B cell (primary cell): ENCODE results near the gene CMIP. TPM values are rescaled to one million over a fixed set of nuclear protein-coding genes. Genes with fewer than 3 reads are reported as not detected.

Source experiments
- ATAC-seq: fragments of 200-7000 bp; cut with Tn5 transposase; one replicate; pipeline ENCODE4 v1.10.0; 2021; ENCODE audit warnings: low read depth, mild to moderate bottlenecking, moderate number of reproducible peaks, moderate library complexity
- CTCF ChIA-PET: fragments of 350-600 bp; sonication (Branson Sonifier 250); formaldehyde crosslinking; loops from one replicate; lab custom pipeline; 2021; ENCODE audit warnings: antibody characterized with exemption, inconsistent platforms; lab: Charles Lee
- POLR2A ChIA-PET: fragments of 350-600 bp; sonication (Branson Sonifier 250); formaldehyde crosslinking; loops from one replicate; lab custom pipeline; 2021; ENCODE audit warnings: antibody characterized with exemption; lab: Charles Lee
- DNase-seq: peaks from one replicate; pipeline ENCODE4 v3.0.0; 2013
- H2AFZ ChIP-seq: 2 replicates; pipeline ENCODE4 v1.6.1; 2012; ENCODE audit warnings: mild to moderate bottlenecking, low read depth, low read length; ENCODE audit not compliant: insufficient read depth, poor library complexity, severe bottlenecking
- H3K27ac ChIP-seq, 2 donors: 1 replicate in 1 of 2; 2 replicates in 1 of 2; pipeline ENCODE4 v1.5.1; 2012 to 2013; ENCODE audit warnings: low read length in 2 of 2, mild to moderate bottlenecking in 2 of 2, moderate library complexity in 1 of 2
- H3K27me3 ChIP-seq, 4 experiments: fragments of 200-600 bp in 1 of 4; sonication (generic) in 1 of 4; replicated peaks in 1 of 4; 1 replicate in 2 of 4; 2 replicates in 2 of 4; pipeline versions ENCODE4 v1.6.1 to v1.7.0; 2013 to 2016; ENCODE audit warnings: low read length in 3 of 4, mild to moderate bottlenecking in 2 of 4, mixed read lengths in 1 of 4, moderate library complexity in 1 of 4; ENCODE audit not compliant: insufficient read depth in 4 of 4, control insufficient read depth in 3 of 4; ENCODE audit errors: control extremely low read depth in 1 of 4
- H3K36me3 ChIP-seq, 2 experiments: replicated peaks in 1 of 2; 1 replicate in 1 of 2; 2 replicates in 1 of 2; pipeline versions ENCODE4 v1.6.1 to v1.7.1; 2013; ENCODE audit warnings: low read length in 1 of 2; ENCODE audit not compliant: insufficient read depth in 2 of 2, control insufficient read depth in 1 of 2; ENCODE audit errors: control extremely low read depth in 1 of 2, extremely low read depth in 1 of 2
- H3K4me1 ChIP-seq, 2 donors: fragments of 200-600 bp in 1 of 2; sonication (generic) in 1 of 2; 1 replicate in 1 of 2; 2 replicates in 1 of 2; pipeline versions ENCODE4 v1.5.1 to v1.6.1; 2013 to 2017; ENCODE audit warnings: low read length in 2 of 2; ENCODE audit not compliant: control insufficient read depth in 2 of 2, insufficient read depth in 2 of 2
- H3K4me2 ChIP-seq: replicated peaks from 2 replicates; pipeline ENCODE3; 2012; ENCODE audit warnings: mild to moderate bottlenecking, low read depth, low read length; ENCODE audit not compliant: poor library complexity, severe bottlenecking
- H3K4me3 ChIP-seq, 5 experiments: fragments of 200-600 bp in 1 of 5; sonication (generic) in 1 of 5; 1 replicate in 3 of 5; 2 replicates in 2 of 5; pipeline versions ENCODE4 v1.5.1 to v1.7.0; 2011 to 2016; ENCODE audit warnings: low read length in 4 of 5, mild to moderate bottlenecking in 4 of 5, low read depth in 2 of 5, control low read depth in 1 of 5, moderate library complexity in 1 of 5; ENCODE audit not compliant: insufficient read depth in 1 of 5; ENCODE audit errors: control extremely low read depth in 1 of 5, extremely low read depth in 1 of 5
- H3K79me2 ChIP-seq: fragments of 200-600 bp; sonication (generic); one replicate; pipeline ENCODE4 v1.6.0; 2016; ENCODE audit warnings: low read length; ENCODE audit not compliant: control insufficient read depth, insufficient read depth
- H3K9ac ChIP-seq: fragments of 200-600 bp; sonication (generic); 2 replicates; pipeline ENCODE4 v1.6.1; 2017; ENCODE audit warnings: mild to moderate bottlenecking, low read length, moderate library complexity
- H3K9me3 ChIP-seq, 3 donors: one replicate each; pipeline versions ENCODE4 v1.6.1 to v1.7.1; 2013; ENCODE audit warnings: low read length in 2 of 3; ENCODE audit not compliant: control insufficient read depth in 2 of 3, insufficient read depth in 1 of 3; ENCODE audit errors: control extremely low read depth in 1 of 3
- H4K20me1 ChIP-seq: 2 replicates; pipeline ENCODE4 v1.6.0; 2012; ENCODE audit warnings: mild to moderate bottlenecking, low read length; ENCODE audit not compliant: insufficient read depth, control insufficient read depth, poor library complexity, severe bottlenecking
- H3K27ac Mint-ChIP-seq: one replicate; pipeline ENCODE4 v1.8.0; 2021; ENCODE audit warnings: mixed read lengths
- H3K27me3 Mint-ChIP-seq: one replicate; pipeline ENCODE4 v1.8.0; 2021; ENCODE audit warnings: mixed read lengths
- H3K4me1 Mint-ChIP-seq: one replicate; pipeline ENCODE4 v1.8.0; 2021; ENCODE audit warnings: mixed read lengths
- H3K4me3 Mint-ChIP-seq: one replicate; pipeline ENCODE4 v1.8.0; 2021; ENCODE audit warnings: mixed read lengths
- H3K9me3 Mint-ChIP-seq: one replicate; pipeline ENCODE4 v1.8.0; 2022; ENCODE audit warnings: mixed read lengths; ENCODE audit not compliant: insufficient read depth
- CTCF ChIP-seq: fragments of 200-600 bp; IDR thresholded peaks from one replicate; pipeline ENCODE4 v1.8.0; 2022; ENCODE audit warnings: antibody characterized with exemption, mild to moderate bottlenecking
- EZH2 ChIP-seq: IDR thresholded peaks from 2 replicates; pipeline ENCODE4 v1.6.1; 2012; ENCODE audit warnings: borderline replicate concordance, low read depth, mild to moderate bottlenecking, moderate library complexity, low read length; ENCODE audit not compliant: insufficient read depth, poor library complexity, severe bottlenecking
- WGBS: methylation state at CpG from one replicate; pipeline ENCODE4 v1.1.5; 2013; ENCODE audit warnings: missing lambda C conversion rate; ENCODE audit not compliant: insufficient coverage; 5-methylcytosine and 5-hydroxymethylcytosine counted together
- intact Hi-C: fragments of 100-400 bp; cut with micrococcal nuclease; formaldehyde crosslinking; loops from one replicate; pipeline ENCODE4 v1.10.0; 2022
- polyA plus RNA-seq: library from polyadenylated mRNA; depleted of rRNA; stranded (reverse); fragments of >200 nt; gene quantifications from 2 replicates; pipeline ENCODE4 v1.2.3, GENCODE V29; 2012
- total RNA-seq, 2 donors: library from RNA; stranded (reverse); fragments of 120-200 nt in 1 of 2; gene quantifications; 1 replicate in 1 of 2; 2 replicates in 1 of 2; pipeline versions ENCODE4 v1.2.3 to v1.2.4, GENCODE V29; 2013 to 2022

The CMIP gene
- total and polyA plus RNA-seq, 2 donors (not counting 1 experiment from before 2014, with no cell fraction given) = 27.1 to 155 TPM

GRCh38 chr16:81578076-81578475, 133.5 kb downstream of the CMIP start:
- DNase-seq = no peak
- H3K36me3 ChIP-seq = peaks cover 0 to 9% of the 10 kb centered on the region in 2 experiments
- H3K79me2 ChIP-seq = peaks cover 95% of the 10 kb centered on the region
- intact Hi-C loops = no loop called here
- no peak overlapping the region for H3K4me2 ChIP-seq
- Mint-ChIP-seq H3K4me3 (no peak overlapping the region), H3K27me3 (no peaks in the 10 kb centered on the region), H3K27ac (no peak overlapping the region), H3K9me3 (no peaks in the 10 kb centered on the region), H3K4me1 (peaks cover 10% of the 10 kb centered on the region)
- H3K9me3 ChIP-seq = no peaks in the 10 kb centered on the region
- H3K27ac ChIP-seq = no peak overlapping the region
- ChIA-PET CTCF (no interaction called here), POLR2A (no interaction called here)
- no peaks in the 10 kb centered on the region for H3K27me3 ChIP-seq
- peaks cover 79% of the 10 kb centered on the region for H4K20me1 ChIP-seq
- ATAC-seq = no peak
- WGBS = 88% methylated on average over 1 of the region's 2 CpGs
- H3K9ac ChIP-seq = no peak overlapping the region
- no peaks in the 10 kb centered on the region for H3K4me1 ChIP-seq
- H2AFZ ChIP-seq = no peak overlapping the region
- no peak overlapping the region for H3K4me3 ChIP-seq
- TF ChIP-seq CTCF (no peak), EZH2 (no peak)

GRCh38 chr16:81578636-81579413, 134.2 kb downstream of the CMIP start:
- H3K27ac ChIP-seq = no peak overlapping the region
- intact Hi-C loops = no loop called here
- peaks cover 79% of the 10 kb centered on the region for H4K20me1 ChIP-seq
- no peaks in the 10 kb centered on the region for H3K4me1 ChIP-seq
- DNase-seq (no peak), ATAC-seq (no peak)
- CTCF ChIA-PET = no interaction called here
- H3K4me3 Mint-ChIP-seq = no peak overlapping the region
- WGBS = 92% methylated on average over 9 of the region's 9 CpGs
- no peaks in the 10 kb centered on the region for H3K9me3 Mint-ChIP-seq
- H3K27me3 Mint-ChIP-seq = no peaks in the 10 kb centered on the region
- no peak overlapping the region for H3K4me3 ChIP-seq
- H3K4me1 Mint-ChIP-seq = peaks cover 10% of the 10 kb centered on the region
- no peak overlapping the region for H3K27ac Mint-ChIP-seq
- POLR2A ChIA-PET = no interaction called here
- no peak overlapping the region for H2AFZ ChIP-seq
- no peaks in the 10 kb centered on the region for H3K9me3 ChIP-seq
- H3K4me2 ChIP-seq = no peak overlapping the region
- TF ChIP-seq CTCF (no peak), EZH2 (no peak)
- H3K36me3 ChIP-seq = peaks cover 0 to 9% of the 10 kb centered on the region in 2 experiments
- no peak overlapping the region for H3K9ac ChIP-seq
- peaks cover 95% of the 10 kb centered on the region for H3K79me2 ChIP-seq
- no peaks in the 10 kb centered on the region for H3K27me3 ChIP-seq
